HG03442 (cell line): ENCODE data around the gene SERTM1.

Source experiments
- ATAC-seq: cut with Tn5 transposase; IDR thresholded peaks from one replicate; pipeline ENCODE4 v1.9.1; 2021; ENCODE audit warnings: mild to moderate bottlenecking, moderate library complexity; ENCODE audit not compliant: unreplicated experiment

Gene SERTM1

GRCh38 chr13:36673838-36674326, at the start of gene SERTM1:
Gene SERTM1, plus strand, starts transcription at chr13:36674020. Its CDS starts 21,059 bp downstream, at chr13:36695079.
- ATAC-seq: no peak

DNA sequence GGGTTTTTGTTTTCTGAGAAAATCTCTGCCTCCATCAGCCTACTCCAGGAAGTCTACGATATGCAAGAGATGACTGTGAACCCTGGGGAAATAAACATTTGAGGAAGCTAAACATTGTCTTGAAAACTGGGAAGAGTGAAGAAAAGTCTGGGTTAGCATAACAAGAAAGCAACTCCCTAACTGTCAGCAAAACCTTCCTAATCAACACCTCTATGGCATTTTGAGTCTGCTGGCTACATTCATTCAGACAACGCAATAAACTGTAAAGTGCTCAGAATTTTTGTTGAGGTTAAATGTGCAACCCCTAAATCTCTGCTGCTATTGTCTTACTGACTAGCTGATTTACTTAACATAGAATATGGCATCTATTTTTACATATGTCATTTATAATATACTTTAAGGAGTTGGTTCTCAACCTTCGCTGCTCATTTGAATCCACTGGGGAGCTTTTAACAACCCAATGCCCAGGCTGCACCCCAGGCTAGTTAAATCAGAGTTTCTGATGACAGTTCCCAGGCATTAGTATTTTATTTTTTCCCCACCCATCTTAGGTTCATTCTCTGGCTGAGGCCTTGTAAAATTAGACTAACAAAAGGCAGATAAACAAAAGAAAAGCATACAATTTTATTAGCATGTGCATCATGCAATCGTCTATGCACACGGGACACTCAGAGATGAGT, 45.3 kb upstream of the SERTM1 start:
- ATAC-seq: no peak

DNA sequence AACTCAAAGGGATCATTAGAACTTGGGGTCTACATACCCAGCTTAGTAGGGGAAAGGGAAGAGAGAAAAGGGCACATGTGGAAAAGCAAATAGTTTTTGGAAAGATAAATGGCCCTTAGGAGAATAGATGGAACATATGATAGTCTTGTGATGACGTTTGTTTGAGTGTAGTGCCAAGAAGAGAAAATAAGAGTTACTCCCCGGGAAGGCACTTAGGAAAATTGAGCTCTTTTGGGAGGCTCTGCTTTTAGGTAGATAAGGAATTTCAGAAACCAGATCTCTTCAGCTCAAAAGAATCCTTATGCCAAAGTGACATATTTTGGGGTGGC, 44.8 kb upstream of the SERTM1 start:
- no peak for ATAC-seq

DNA sequence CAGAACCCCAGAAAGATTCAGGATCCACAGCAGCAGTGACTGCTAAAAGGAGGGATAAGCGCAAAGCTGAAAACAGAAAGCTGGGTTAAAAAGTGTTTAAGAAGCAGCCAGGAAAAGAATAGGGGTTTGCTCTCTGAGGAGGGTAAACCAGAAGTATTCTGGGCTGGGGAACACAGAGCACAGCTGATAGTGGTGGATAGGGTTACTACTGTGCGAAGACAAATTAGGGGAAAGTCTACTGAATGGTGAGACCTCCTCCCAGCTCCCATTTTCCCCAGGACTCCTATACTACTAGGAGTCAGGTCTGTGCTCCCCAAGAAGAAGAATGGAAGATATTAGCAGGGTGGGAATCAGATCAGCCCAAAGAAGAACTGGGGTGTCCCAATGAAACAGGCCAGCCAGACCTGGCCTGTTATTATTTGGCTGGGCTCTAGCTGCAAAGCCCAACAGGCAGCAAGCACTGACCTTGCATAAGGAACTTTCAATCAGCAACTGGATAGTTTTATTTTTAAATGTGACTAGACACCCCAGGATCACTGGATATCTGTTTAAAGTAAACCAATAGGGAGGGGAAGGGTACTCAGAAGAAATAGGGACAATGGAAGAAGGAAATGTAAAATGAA, 43.5 kb upstream of the SERTM1 start:
- no peak for ATAC-seq

DNA sequence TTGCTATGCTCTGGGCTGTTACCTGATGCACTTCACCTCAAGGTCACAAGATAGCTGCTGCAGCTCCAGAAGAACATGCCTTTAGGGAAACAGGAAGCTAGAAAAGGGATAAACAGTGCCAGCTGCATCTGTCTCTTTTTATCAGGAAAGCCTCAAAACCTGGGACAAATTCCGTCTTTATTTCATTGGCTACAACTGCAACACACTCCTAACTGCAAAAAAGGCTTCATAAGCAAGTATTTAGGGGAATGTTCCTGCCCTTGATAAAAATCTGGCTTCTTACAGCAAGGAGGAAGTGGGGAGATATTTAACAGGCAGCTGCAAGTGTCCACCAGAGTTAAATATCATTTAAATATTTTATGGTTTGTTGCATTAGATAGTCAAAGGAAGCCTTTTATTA, 34.2 kb upstream of the SERTM1 start:
- ATAC-seq: no peak

GRCh38 chr13:36650611-36651010, 23.2 kb upstream of the SERTM1 start:
- ATAC-seq: no peak

DNA sequence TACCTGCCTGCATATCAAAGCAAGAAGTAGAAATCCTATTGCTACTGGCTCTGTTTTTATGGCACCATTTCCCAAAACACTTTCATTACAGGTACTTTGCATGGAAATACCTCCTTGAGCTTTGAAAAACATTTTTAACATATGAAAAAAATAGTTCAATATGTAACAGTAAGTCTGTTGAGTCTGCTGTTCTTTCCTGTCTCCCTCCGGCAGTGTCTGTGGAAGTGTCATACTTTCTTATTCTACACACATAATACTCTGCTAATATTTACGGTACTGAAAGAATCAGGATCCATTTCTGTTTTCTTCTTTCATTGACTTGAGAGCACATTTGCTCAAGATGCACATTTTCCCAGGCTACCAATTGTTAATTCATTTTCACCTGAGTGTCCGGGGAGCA, 8.2 kb upstream of the SERTM1 start:
- no peak for ATAC-seq

DNA sequence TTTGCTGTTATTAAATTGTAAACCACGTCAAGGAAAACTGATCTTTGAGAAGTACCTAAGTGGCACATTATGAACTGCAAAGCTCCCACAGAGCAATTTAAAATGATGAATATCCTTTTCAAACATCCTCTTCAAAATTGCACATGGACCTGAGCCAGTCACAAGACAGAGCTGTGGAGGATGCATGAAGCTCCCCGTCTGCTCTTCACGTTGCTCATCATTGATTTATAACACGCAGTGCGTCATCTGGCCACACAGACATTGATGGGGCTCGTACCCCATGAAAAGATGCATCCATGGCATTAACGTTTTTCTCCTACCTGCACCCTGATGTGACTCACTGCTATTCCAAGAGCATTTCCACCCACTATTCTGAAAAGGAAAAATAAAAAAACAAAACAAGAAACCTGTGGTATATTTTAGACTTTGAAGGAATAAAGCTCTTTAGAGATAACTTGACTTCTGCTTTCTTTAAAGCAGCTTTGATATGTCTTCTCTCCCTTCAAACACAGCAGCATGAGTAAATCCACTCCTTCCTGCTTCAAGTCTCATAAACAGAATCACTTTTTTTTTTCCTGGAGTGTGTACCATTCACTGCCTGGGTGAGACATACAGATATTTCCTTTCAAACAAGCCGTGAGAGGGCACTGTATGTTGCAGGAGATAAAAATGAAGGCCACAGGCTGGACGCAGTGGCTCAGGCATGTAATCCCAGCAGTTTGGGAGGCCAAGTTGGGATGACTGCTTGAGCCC, 7.2 kb upstream of the SERTM1 start:
- no peak for ATAC-seq

DNA sequence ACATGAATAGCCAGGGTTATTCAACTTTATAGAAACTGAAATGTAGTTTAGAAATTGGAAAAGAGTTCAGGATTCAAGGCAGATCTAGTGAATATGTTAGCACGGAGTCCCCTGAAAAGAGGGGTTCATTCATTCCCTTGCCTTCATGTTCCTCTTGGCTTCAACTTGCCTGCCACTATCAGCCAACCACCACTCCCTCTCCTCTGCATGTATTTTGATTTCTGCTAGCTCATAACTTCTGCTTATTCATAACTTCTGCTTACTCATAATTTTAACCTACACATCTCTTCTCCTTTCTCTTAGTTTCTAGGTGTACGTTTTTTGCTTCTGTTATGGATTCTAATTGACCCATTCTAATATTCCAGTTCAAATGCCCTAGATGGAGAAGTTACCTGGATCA, 5.5 kb upstream of the SERTM1 start:
- no peak for ATAC-seq

GRCh38 chr13:36673352-36673751, 468 bp upstream of the SERTM1 start:
- no peak for ATAC-seq

GRCh38 chr13:36674337-36675212, 755 bp downstream of the SERTM1 start:
- no peak for ATAC-seq

GRCh38 chr13:36675213-36675536, 1.4 kb downstream of the SERTM1 start:
- no peak for ATAC-seq

DNA sequence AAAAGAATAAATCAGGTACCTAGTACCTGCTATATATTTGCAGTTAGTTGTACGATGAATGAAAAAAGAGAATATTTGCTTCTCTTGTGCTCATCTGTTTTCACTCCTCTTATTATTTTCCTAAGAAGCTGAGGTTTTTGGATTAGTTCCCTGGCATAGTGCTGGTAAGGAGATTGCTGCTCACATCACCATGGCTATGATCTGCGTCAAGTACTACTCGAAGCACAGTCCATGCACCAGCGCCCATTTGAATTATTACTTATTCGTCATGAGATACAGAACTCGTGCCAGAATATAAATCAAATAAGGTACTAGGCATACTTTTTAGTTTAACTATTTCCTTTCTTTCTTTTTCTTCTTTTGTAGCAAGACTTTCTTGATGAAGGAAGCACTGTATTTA, 7.1 kb downstream of the SERTM1 start:
- no peak for ATAC-seq

DNA sequence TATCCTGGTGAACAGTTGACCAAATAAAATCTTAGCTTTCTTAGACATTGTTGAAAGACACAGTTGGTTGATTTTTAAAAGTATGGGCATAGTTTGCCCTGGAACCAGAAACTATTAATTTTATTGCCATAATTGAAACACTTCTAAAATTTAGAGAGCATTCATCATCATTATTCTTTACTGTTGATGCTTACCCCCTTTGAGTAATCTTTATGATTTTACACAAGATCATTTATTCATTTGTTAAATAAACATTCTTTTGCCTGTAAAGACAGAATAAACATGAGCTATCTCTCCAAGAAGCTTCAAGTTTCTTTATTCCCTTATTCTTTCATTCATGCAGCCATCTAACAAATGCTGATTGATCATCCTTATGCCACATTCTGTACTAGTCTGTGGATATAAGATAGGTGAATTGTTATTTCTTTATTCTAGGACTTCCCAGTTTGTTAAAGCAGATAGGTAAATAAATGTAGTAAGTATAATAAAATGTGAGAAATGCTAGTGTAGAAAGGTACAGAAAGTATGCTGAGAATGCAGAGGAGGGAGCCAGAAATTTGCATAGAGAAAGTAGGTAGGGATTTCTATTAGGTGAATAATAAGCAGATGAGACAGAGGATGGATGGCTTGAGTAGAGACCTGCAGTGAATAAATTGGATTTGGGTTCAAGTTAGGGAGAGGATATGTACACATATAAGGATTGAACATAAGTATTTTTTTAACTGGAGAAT, 8.2 kb downstream of the SERTM1 start:
- ATAC-seq: no peak

DNA sequence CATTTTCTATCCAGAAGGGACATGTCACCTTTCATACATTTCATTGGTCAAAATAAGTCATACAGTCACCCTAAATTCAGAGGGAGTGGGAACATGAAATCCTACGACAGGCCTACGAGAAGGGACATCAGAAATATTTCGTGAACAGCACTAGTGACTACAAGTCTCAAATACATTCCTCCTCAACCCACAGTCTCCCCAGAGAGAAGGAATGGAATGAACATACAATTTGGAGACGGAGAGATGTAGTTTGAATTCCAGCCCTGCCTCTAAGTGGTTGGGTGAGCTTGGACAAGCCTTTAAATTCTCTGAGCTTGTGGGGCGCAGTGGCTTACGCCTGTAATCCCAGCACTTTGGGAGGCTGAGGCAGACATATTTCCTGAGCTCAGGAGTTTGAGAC, 9.9 kb downstream of the SERTM1 start:
- ATAC-seq: no peak

GRCh38 chr13:36685927-36686326, 12.1 kb downstream of the SERTM1 start:
- no peak for ATAC-seq

- no peak for ATAC-seq
Measured at GRCh38 chr13:36696410-36697010, 22.7 kb downstream of the SERTM1 start.

DNA sequence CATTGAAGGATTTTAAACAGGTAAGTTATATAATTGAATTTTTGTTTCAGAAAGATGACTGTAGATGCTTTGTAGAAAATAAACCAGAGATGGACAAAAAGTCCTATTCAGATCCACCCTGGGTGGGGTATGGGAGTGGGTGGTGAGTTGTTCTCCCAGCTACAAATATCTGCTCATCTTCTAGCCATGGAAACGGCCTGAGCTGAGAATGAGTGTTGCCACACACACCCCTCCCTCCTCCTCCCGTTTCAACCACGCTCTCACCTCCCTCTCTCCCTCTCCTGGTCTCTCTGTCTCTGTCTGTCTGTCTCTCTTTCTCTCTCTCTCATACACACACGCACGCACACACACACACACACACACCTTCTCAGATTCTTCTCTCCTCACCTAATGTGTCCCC, 26.4 kb downstream of the SERTM1 start:
- ATAC-seq: no peak

DNA sequence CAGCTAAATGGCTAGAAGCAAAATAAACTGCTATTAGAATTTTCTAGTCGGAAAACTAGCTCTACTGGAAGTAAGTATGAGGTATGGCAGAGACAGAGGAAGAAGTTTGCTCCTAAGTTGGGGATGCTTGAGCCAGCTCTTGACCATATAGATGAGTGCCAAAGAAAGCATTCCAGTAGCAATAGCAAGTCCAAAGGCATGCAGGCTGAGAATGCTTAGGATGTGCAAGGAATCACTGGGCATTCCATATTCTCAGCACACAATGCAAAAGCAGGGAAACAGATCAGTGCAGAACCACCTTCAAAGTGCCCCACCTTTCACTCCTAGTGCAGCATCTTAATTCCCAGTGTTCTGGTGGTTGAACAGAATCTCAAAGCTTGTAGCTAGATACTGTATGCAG, 32.9 kb downstream of the SERTM1 start:
- ATAC-seq: no peak
